Astrocyte of the spinal cord (primary cell): ENCODE results near the gene SFXN5.

Experiments used
- DNase-seq: peaks from one replicate; pipeline ENCODE4 v3.0.0; 2011; ENCODE audit warnings: low read depth, low spot score
- H3K4me3 ChIP-seq: 2 replicates; pipeline ENCODE4 v1.5.1; 2011; ENCODE audit warnings: low read depth, mild to moderate bottlenecking, low read length, moderate library complexity
- in situ Hi-C: cut with HindIII; loops from 2 replicates; pipeline ENCODE4 v1.10.0; 2017; ENCODE audit warnings: low sequenced_read_pairs
- TF ChIP-seq, protein P1 (sequence below): IDR thresholded peaks from 2 replicates; pipeline ENCODE4 v1.5.1; 2012; ENCODE audit warnings: low read depth, mild to moderate bottlenecking, low read length, inconsistent platforms

Gene SFXN5

DNA sequence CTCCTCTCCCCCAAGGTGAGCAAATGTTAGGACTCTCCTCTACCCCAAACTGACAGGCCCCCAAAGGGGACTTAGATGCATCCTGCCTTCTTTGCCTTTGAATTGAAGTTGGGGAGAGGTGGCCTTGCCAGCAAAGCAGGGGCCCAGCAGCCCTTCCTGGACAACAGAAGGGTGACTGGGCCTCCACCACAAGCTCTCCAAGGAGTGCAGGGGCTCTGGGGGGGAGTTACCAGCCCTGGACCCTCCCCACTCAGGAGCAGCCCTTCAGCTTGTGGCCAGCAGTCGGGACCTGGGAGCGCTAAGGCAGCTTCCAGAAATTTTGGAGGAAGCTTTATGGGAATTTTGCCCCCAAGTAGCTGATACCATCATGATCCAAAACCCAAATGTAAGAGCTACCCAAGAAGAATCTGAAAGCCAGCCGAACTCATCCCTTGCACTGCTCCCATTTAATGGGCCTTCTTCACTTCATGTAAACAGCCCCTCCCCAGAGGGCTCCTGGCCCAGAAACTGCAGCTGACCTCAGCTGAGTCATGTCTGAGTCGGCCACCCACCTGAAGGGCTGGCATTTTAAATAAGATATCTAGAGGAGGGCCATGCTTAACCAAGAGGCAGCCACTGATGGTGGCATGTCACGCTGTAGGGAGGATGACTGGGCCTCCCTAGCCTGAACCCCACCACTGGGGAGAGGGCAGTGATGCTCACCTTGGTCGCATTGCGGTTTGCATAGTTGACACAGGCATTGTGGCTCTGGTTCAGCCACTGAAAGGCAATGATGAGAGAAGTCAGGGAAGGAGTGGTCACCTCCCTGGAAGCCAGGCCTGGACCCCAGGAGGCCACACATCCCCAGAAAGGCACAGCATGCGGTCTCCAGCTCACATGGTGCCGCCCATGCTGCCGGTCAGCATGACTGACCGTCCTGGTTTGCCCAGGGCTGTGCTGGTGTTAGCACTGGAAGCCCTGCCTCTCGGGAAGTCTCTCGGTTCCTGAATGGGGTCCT, 71.5 kb downstream of the SFXN5 start:
- TF ChIP-seq, protein P1, sequence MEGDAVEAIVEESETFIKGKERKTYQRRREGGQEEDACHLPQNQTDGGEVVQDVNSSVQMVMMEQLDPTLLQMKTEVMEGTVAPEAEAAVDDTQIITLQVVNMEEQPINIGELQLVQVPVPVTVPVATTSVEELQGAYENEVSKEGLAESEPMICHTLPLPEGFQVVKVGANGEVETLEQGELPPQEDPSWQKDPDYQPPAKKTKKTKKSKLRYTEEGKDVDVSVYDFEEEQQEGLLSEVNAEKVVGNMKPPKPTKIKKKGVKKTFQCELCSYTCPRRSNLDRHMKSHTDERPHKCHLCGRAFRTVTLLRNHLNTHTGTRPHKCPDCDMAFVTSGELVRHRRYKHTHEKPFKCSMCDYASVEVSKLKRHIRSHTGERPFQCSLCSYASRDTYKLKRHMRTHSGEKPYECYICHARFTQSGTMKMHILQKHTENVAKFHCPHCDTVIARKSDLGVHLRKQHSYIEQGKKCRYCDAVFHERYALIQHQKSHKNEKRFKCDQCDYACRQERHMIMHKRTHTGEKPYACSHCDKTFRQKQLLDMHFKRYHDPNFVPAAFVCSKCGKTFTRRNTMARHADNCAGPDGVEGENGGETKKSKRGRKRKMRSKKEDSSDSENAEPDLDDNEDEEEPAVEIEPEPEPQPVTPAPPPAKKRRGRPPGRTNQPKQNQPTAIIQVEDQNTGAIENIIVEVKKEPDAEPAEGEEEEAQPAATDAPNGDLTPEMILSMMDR = no peak
- peak; percentile 70 for DNase-seq
- no peak overlapping the region for H3K4me3 ChIP-seq
- in situ Hi-C loops = no loop called here

DNA sequence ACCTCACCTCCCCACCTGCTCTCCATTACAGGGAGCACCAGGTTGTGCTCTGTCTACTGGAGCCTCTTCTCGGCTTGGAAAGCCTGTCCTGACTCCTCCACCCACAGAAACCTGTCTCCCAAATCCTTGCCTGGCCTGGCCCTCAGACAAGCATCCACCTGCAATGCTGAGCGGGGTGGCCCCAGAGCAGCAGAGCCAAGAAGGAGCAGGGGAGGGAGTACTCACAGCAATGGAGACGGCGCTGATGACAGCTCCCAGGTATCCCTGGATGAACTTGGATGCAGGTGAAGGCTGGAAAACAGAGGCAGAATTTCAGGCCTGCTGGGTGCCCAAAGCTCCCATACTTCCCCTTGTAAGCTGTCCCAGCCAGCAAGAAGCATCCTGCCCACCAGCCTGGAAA, 72.8 kb downstream of the SFXN5 start:
- TF ChIP-seq, protein P1 = no peak
- in situ Hi-C loops = no loop called here
- DNase-seq = no peak
- no peak overlapping the region for H3K4me3 ChIP-seq

DNA sequence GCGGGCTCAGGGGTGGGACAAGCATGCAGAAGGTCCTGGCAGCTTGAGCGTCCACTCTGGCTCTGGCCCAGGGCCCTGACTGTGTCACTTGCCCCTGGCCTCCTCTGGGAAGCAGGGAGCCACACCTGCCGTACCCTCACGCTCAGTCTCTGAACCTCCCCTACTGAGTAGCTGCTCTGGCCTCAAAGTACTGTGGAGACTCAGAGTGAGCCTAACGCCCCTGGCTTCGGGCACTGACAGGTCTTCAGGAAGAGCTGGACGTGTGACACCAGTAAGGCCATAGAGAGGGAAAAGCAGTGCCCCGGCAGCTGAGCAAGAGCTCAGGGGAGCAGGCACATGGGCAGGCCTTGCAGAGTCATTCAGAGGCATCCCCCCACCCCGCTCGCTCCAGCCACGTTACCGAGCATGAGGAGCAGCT, 73.3 kb downstream of the SFXN5 start:
- in situ Hi-C loops = no loop called here

DNA sequence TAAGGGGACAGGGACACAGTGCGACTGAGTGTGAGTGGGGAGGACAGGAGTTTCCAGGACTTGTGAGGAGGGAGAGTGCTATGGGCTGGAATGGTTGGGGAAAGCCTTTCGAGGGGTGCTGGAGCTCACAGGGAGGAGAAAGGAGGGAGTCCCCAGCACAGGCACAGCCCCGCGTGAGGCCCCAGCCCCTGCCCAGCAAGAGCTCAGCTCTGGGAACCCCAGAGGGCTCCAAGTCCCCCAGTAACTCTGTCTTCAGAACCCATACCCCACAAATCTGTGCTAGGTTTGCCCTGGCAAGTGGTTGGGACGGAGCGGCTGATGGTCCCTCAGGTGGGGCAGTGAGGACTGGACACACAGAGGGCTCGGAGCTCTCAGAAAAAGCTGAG, 75.4 kb downstream of the SFXN5 start:
- DNase-seq = no peak
- TF ChIP-seq, protein P1 = no peak
- no peak overlapping the region for H3K4me3 ChIP-seq
- in situ Hi-C loops = no loop called here

More for the DNA sequence above, 73.3 kb downstream of the SFXN5 start:
- no peak for DNase-seq
- TF ChIP-seq, protein P1 = no peak
- H3K4me3 ChIP-seq = no peak overlapping the region

DNA sequence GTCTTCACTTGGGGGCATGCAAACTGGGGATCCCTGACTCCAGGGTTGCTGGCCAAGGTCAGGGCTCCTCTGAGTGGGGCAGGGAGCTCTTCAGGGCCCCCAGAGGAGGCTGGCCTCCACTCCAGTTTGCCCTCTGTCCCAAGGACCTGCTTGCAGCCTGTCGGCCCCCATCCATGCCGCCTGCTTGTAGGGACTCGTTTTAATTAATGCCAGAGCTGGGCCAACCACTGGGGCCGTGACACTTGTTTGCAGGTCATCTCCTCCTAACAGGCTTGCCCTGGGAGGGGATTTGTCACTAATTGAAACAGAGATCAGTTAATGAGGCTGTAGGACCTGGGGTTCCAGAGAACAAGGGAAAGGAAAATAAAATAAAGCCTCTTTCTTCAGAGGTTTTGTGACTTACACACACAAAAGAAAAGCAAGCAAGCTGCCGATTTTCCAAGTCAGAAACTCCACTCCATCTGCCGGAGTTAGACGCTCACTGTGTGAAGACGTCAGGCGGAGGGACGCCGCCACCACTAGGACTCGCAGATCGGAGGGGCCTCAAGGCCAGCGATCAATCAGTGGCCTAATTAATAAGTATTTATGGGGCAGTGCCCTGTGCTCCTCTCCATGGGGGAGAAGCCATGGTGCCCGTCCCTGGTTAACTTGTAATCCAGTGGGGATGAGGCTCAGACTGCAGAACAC, 75.9 kb downstream of the SFXN5 start:
- no peak overlapping the region for H3K4me3 ChIP-seq
- in situ Hi-C loops = no loop called here
- TF ChIP-seq, protein P1 = no peak

DNA sequence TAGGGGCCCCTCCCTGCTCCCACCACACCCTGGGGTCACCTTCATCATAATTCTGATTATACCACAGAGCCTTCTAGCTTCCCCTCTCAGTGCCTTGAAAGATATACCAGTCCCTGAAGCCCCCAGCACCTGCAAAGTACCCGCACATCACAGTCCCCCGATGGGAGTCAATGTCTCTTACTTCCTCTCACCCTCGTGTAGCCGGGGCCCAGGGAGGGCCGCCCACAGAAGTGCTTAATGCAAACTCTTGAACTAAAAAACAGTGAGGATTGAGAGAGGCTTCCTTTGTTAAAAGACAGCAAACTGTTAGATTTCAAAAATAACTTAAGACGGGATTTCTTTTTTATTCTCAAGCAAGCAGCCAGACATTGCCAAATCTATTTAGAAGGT, 76.5 kb downstream of the SFXN5 start:
- H3K4me3 ChIP-seq = no peak overlapping the region
- in situ Hi-C loops = no loop called here
- TF ChIP-seq, protein P1 = no peak
- DNase-seq = no peak

More for the DNA sequence above, 75.9 kb downstream of the SFXN5 start:
- no peak for DNase-seq
